Uterus (tissue), 2 donors: Measurements from ENCODE around the gene SPECC1.
"Not testable (repeated sequence)": the region's sequence is repeated elsewhere in the genome, so short reads cannot be mapped to it uniquely, and the experiment has no call there.

ENCODE experiments used
- POLR2A ChIP-seq, 2 donors: fragments of 450-650 bp; IDR thresholded peaks; one replicate each; pipeline ENCODE4 v1.6.1; 2016; ENCODE audit warnings: antibody characterized with exemption in 2 of 2, mild to moderate bottlenecking in 1 of 2, moderate library complexity in 1 of 2
- TF ChIP-seq, protein P1 (sequence below), 4 experiments: fragments of 200-600 bp in 2 of 4; fragments of 450-650 bp in 2 of 4; sonication (generic) in 2 of 4; IDR thresholded peaks; one replicate each; pipeline ENCODE4 v1.5.1; 2016 to 2019; ENCODE audit warnings: antibody characterized with exemption in 4 of 4, mild to moderate bottlenecking in 2 of 4, moderate library complexity in 1 of 4

DNA sequence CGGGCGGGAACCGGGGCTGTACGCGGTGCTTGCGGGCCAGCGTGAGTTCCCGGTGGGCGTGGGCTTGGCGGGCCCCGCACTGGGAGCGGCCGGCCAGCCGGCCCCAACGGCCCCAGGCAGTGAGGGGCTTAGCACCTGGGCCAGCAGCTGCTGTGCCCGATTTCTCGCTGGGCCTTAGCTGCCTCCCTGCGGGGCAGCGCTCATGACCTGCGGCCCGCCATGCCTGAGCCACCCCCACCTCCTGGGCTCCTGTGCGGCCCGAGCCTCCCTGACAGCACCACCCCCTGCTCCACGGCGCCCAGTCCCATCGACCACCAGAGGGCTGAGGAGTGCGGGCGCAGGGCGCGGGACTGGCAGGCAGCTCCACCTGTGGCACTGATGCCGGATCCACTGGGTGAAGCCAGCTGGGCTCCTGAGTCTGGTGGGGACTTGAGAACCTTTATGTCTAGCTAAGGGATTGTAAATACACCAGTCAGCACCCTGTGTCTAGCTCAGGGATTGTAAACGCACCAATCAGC is 7.4 kb downstream of the SPECC1 start:
- TF ChIP-seq, protein P1, sequence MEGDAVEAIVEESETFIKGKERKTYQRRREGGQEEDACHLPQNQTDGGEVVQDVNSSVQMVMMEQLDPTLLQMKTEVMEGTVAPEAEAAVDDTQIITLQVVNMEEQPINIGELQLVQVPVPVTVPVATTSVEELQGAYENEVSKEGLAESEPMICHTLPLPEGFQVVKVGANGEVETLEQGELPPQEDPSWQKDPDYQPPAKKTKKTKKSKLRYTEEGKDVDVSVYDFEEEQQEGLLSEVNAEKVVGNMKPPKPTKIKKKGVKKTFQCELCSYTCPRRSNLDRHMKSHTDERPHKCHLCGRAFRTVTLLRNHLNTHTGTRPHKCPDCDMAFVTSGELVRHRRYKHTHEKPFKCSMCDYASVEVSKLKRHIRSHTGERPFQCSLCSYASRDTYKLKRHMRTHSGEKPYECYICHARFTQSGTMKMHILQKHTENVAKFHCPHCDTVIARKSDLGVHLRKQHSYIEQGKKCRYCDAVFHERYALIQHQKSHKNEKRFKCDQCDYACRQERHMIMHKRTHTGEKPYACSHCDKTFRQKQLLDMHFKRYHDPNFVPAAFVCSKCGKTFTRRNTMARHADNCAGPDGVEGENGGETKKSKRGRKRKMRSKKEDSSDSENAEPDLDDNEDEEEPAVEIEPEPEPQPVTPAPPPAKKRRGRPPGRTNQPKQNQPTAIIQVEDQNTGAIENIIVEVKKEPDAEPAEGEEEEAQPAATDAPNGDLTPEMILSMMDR (IDR thresholded peaks at IDR 0.05): not testable (repeated sequence)
- TF ChIP-seq POLR2A (IDR thresholded peaks at IDR 0.05): not testable (repeated sequence)
